Measurements from ENCODE around the gene MIB2. TPM values are rescaled to one million over a fixed set of nuclear protein-coding genes. Genes with fewer than 3 reads are reported as not detected.

The MIB2 gene
- total and polyA plus RNA-seq, 2 of the 4 experiments (the other 2 are of a cell fraction): 17.2 to 47.8 TPM

DNA sequence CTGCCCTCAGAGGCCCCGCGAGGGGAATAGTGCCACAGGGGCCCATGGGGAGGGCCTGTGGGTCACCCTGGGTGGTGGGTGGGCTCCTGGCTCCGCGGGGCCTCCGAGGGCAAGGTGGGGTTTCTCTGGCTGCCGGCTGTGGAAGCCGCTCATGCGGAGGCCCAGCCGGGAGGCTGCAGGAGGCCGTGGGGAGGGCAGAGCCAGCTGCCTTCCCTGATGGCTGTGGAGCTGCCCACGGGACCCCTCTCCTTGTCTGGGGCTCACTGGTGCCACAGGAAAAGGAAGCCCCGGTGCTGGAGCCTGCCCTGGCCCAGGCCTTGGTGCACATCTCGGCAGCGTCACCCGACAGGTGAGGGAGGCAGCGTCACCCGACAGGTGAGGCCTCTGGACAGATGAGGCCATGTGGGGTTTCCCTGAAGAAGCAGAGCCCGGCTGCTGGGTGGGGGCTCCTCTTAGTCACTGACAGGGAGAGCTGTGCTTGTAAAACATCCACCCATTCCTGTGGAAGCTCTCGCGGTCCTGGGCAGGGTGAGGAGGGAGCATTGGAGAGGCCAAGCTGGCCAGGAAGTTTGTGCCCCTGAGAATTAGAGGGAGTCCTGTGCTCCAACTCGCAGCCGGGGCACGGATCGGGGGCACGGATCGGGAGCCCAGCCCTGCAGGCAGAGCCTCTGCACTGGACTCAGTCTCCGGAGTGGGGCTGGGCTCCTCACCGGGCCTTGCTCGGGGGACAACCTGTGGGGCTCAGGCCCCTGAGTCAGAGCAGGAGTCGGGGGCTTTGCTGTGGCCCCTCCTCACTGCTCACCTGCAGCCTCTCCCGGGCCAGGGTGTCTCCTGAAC is 6.1 kb downstream of the MIB2 start:
- POLR2A ChIA-PET (ENCODE audit: unreplicated experiment): no interaction called here
- no peak overlapping the region for H4K91ac ChIP-seq (ENCODE audit: insufficient read depth, low read depth, low read length)
- no peak overlapping the region for H3K56ac ChIP-seq (ENCODE audit: extremely low read depth, insufficient read depth, low read length)
- H3K79me1 ChIP-seq (ENCODE audit: low read depth in 1 of 2, low read length in 2 of 2): peaks cover 9 to 48% of the 10 kb centered on the region in 2 experiments; a peak in 3 of 4 replicates
- in situ Hi-C loops (cut with MboI; ENCODE audit: low sequenced_read_pairs) (no loop called here), dilution Hi-C loops (cut with HindIII; ENCODE audit: low sequenced_read_pairs, unreplicated experiment) (no loop called here), intact Hi-C loops (cut with micrococcal nuclease) (no loop called here)
- CTCF ChIA-PET: no interaction called here
- H2BK20ac ChIP-seq (ENCODE audit: low read depth, low read length): no peak overlapping the region
- H2AK5ac ChIP-seq (ENCODE audit: low read depth, low read length): no peak overlapping the region
- H2BK120ac ChIP-seq (ENCODE audit: low read depth, low read length): no peak overlapping the region
- H3K9ac ChIP-seq (ENCODE audit: low read depth, low read length): no peak overlapping the region
- H2BK15ac ChIP-seq (ENCODE audit: low read depth, low read length): no peak overlapping the region
- no peaks in the 10 kb centered on the region for H3K27me3 ChIP-seq (ENCODE audit: control insufficient read depth, insufficient read depth, low read length)
- H2AFZ ChIP-seq (replicated peaks; ENCODE audit: low read length, poor library complexity): peak overlapping the region; percentile 43
- WGBS, 2 experiments (ENCODE audit: extremely low coverage in 2 of 2, insufficient read length in 1 of 2): 91% methylated on average over 17 of the region's 31 CpGs; no CpG with 5 or more reads in 1 of the 2 experiments
- peaks cover 20% of the 10 kb centered on the region; the same call in 1 of the 2 replicates for H3K36me3 ChIP-seq (ENCODE audit: control insufficient read depth, insufficient read depth, low read length)
- peaks cover 40% of the 10 kb centered on the region for H4K20me1 ChIP-seq (ENCODE audit: insufficient read depth, low read length)
- H3K4me3 ChIP-seq (ENCODE audit: insufficient read depth, low read depth, low read length): no peak overlapping the region
- no peak overlapping the region for H4K8ac ChIP-seq (ENCODE audit: low read depth in 2 of 2, low read length in 2 of 2)
- H3K23ac ChIP-seq (ENCODE audit: low read depth, low read length): no peak overlapping the region
- H3K9me1 ChIP-seq (ENCODE audit: insufficient read depth, low read length): peaks cover 3% of the 10 kb centered on the region; the same call in 1 of the 2 replicates
- H3K18ac ChIP-seq (ENCODE audit: low read depth, low read length): no peak overlapping the region
- H3K4me1 ChIP-seq (ENCODE audit: control insufficient read depth, insufficient read depth, low read length): peaks cover 9% of the 10 kb centered on the region
- H3K4ac ChIP-seq (ENCODE audit: low read depth, low read length): no peak overlapping the region
- no peak overlapping the region for H2BK5ac ChIP-seq (ENCODE audit: low read depth, low read length, poor library complexity, severe bottlenecking)
- no peaks in the 10 kb centered on the region for H3K9me3 ChIP-seq (ENCODE audit: control insufficient read depth, insufficient read depth, low read length)
- H3K4me2 ChIP-seq (ENCODE audit: low read depth, low read length): no peak overlapping the region
- no peak overlapping the region for H3K14ac ChIP-seq (replicated peaks; ENCODE audit: low read depth, low read length)
- no TSS peak for BruUV-seq (replicated peaks)
- no peak overlapping the region for H2AK9ac ChIP-seq (replicated peaks; ENCODE audit: low read depth, low read length, poor library complexity)
- no peak for ATAC-seq (ENCODE audit: low read depth)
- no peak overlapping the region for H3K27ac ChIP-seq (ENCODE audit: insufficient read depth, low read length)
- no peak overlapping the region for H4K5ac ChIP-seq (ENCODE audit: low read depth, low read length)
- TF ChIP-seq FOS (IDR thresholded peaks at IDR 0.05; ENCODE audit: low read depth, low read length): no peak
- no peak for TF ChIP-seq MXI1 (IDR thresholded peaks at IDR 0.05; ENCODE audit: borderline replicate concordance, low read depth, low read length)
- no peak for TF ChIP-seq RFX5 (IDR thresholded peaks at IDR 0.05; ENCODE audit: low read depth, low read length)
- TF ChIP-seq CEBPB (IDR thresholded peaks at IDR 0.05; ENCODE audit: low read depth, low read length): no peak
- TF ChIP-seq POLR2A (IDR thresholded peaks at IDR 0.05; ENCODE audit: low read depth, low read length): no peak
- TF ChIP-seq CHD1 (IDR thresholded peaks at IDR 0.05; ENCODE audit: low read depth, low read length): no peak
- no peak for TF ChIP-seq BHLHE40 (IDR thresholded peaks at IDR 0.05; ENCODE audit: low read depth, low read length)
- TF ChIP-seq, protein P1, sequence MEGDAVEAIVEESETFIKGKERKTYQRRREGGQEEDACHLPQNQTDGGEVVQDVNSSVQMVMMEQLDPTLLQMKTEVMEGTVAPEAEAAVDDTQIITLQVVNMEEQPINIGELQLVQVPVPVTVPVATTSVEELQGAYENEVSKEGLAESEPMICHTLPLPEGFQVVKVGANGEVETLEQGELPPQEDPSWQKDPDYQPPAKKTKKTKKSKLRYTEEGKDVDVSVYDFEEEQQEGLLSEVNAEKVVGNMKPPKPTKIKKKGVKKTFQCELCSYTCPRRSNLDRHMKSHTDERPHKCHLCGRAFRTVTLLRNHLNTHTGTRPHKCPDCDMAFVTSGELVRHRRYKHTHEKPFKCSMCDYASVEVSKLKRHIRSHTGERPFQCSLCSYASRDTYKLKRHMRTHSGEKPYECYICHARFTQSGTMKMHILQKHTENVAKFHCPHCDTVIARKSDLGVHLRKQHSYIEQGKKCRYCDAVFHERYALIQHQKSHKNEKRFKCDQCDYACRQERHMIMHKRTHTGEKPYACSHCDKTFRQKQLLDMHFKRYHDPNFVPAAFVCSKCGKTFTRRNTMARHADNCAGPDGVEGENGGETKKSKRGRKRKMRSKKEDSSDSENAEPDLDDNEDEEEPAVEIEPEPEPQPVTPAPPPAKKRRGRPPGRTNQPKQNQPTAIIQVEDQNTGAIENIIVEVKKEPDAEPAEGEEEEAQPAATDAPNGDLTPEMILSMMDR (conservative IDR thresholded peaks at IDR 0.05; ENCODE audit: low read depth, low read length): no peak
- TF ChIP-seq NFE2L2 (IDR thresholded peaks at IDR 0.05; ENCODE audit: low read depth, low read length): no peak
- DNase-seq: no peak
